Kidney (tissue), 14 donors: Measurements from ENCODE around the gene YARS2. TPM values are rescaled to one million over a fixed set of nuclear protein-coding genes. Genes with fewer than 3 reads are reported as not detected.

Experiments
- DNase-seq, 5 donors: peaks; one replicate each; pipeline ENCODE4 v3.0.0-alpha.2; 2013 to 2020
- FAIRE-seq: peaks from 2 replicates; lab custom pipeline; 2012; peaks lifted over from hg19 to GRCh38; lab: Jason Lieb, UNC
- H3K27ac ChIP-seq, 2 donors: one replicate each; pipeline ENCODE4 v1.7.0; 2013; ENCODE audit warnings: low read depth in 2 of 2, low read length in 2 of 2, inconsistent platforms in 1 of 2
- H3K27me3 ChIP-seq: one replicate; pipeline ENCODE4 v1.7.1; 2013; ENCODE audit warnings: low read length, inconsistent platforms; ENCODE audit not compliant: control insufficient read depth, insufficient read depth
- H3K36me3 ChIP-seq, 3 donors: one replicate each; pipeline versions ENCODE4 v1.7.0 to v1.7.1; 2013; ENCODE audit warnings: low read length in 3 of 3, control low read depth in 1 of 3, inconsistent platforms in 1 of 3; ENCODE audit not compliant: insufficient read depth in 3 of 3, control insufficient read depth in 2 of 3
- H3K4me1 ChIP-seq, 3 donors: one replicate each; pipeline versions ENCODE4 v1.7.0 to v1.7.1; 2013; ENCODE audit warnings: low read length in 3 of 3, inconsistent platforms in 1 of 3, low read depth in 1 of 3; ENCODE audit not compliant: control insufficient read depth in 2 of 3, insufficient read depth in 2 of 3
- H3K4me3 ChIP-seq, 3 donors: one replicate each; pipeline versions ENCODE4 v1.7.0 to v1.8.1; 2013; ENCODE audit warnings: low read length in 3 of 3, control low read depth in 1 of 3, inconsistent platforms in 1 of 3
- H3K9ac ChIP-seq, 3 donors: one replicate each; pipeline versions ENCODE4 v1.7.0 to v1.7.1; 2013; ENCODE audit warnings: low read length in 3 of 3, control low read depth in 1 of 3, inconsistent platforms in 1 of 3
- H3K9me3 ChIP-seq, 3 donors: one replicate each; pipeline versions ENCODE4 v1.7.0 to v1.7.1; 2013; ENCODE audit warnings: low read length in 3 of 3, control low read depth in 1 of 3, inconsistent platforms in 1 of 3; ENCODE audit not compliant: control insufficient read depth in 2 of 3, insufficient read depth in 1 of 3
- intact Hi-C: fragments of 100-400 bp; cut with DNase I; formaldehyde crosslinking; loops from one replicate; pipeline ENCODE4 v1.11.1; 2022
- polyA plus RNA-seq: library from polyadenylated mRNA; stranded (reverse); fragments of 350-450 nt; fragmentation: Illumina TruSeq; extraction: RNeasy Lipid Tissue Mini Kit (QIAGEN cat#74804); gene quantifications from one replicate; pipeline ENCODE4 v1.2.3, GENCODE V29; 2014; ENCODE audit warnings: low read depth, low replicate concordance; ENCODE audit not compliant: insufficient read depth
- total RNA-seq: library from RNA; stranded (reverse); fragmentation: NEBNext Ultra II Directional; extraction: Animal tissue kit (Norgen Biotek cat#: 25700); gene quantifications from one replicate; pipeline ENCODE4 v1.2.1, GENCODE V29; 2021
- TF ChIP-seq, protein P1 (sequence below): IDR thresholded peaks from 3 replicates; pipeline ENCODE4 v1.5.1; 2012; ENCODE audit warnings: mild to moderate bottlenecking, moderate library complexity, borderline replicate concordance; ENCODE audit not compliant: insufficient read depth; ENCODE audit errors: extremely low read depth
- donor health status: control.
- donor health status: control.
- donor health status: control.
- donor health status: control.
- donor health status: control.
- donor health status: DM: yes; HTN: yes; CAD: no.
- donor health status: Normal renal cell carcinoma (clear cell type).

The YARS2 gene
- total and polyA plus RNA-seq, 2 donors from 2014 or later, result 15.4 to 24.6 TPM

DNA sequence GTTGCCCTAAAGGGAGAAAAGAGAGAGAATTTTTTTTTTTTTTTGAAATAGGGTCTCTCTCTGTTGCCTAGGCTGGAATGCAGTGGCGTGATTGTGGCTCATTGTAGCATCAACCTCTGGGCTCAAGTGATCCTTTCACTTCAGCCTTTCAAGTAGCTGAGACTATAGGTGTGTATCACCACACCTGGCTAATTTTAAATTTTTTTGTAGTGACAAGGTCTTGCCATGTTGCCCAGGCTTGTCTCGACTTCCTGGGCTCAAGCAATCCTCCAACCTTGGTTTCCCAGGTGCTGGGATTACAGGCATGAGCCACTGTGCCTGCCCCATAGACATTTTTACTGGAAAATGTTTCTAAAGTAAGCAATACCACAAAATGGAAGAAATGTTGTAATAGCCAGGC is 36.8 kb downstream of the YARS2 start:
- intact Hi-C loops, result no loop called here
- no peak overlapping the region for H3K27ac ChIP-seq
- no peaks in the 10 kb centered on the region for H3K4me1 ChIP-seq
- H3K4me3 ChIP-seq, result no peak overlapping the region
- TF ChIP-seq, protein P1, sequence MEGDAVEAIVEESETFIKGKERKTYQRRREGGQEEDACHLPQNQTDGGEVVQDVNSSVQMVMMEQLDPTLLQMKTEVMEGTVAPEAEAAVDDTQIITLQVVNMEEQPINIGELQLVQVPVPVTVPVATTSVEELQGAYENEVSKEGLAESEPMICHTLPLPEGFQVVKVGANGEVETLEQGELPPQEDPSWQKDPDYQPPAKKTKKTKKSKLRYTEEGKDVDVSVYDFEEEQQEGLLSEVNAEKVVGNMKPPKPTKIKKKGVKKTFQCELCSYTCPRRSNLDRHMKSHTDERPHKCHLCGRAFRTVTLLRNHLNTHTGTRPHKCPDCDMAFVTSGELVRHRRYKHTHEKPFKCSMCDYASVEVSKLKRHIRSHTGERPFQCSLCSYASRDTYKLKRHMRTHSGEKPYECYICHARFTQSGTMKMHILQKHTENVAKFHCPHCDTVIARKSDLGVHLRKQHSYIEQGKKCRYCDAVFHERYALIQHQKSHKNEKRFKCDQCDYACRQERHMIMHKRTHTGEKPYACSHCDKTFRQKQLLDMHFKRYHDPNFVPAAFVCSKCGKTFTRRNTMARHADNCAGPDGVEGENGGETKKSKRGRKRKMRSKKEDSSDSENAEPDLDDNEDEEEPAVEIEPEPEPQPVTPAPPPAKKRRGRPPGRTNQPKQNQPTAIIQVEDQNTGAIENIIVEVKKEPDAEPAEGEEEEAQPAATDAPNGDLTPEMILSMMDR, result no peak
- H3K36me3 ChIP-seq, result peaks cover 0 to 11% (median 3%) of the 10 kb centered on the region in 3 donors
- H3K27me3 ChIP-seq, result no peaks in the 10 kb centered on the region
- DNase-seq (no peak), FAIRE-seq (no peak)
- H3K9ac ChIP-seq, result no peak overlapping the region
- H3K9me3 ChIP-seq, result no peaks in the 10 kb centered on the region

DNA sequence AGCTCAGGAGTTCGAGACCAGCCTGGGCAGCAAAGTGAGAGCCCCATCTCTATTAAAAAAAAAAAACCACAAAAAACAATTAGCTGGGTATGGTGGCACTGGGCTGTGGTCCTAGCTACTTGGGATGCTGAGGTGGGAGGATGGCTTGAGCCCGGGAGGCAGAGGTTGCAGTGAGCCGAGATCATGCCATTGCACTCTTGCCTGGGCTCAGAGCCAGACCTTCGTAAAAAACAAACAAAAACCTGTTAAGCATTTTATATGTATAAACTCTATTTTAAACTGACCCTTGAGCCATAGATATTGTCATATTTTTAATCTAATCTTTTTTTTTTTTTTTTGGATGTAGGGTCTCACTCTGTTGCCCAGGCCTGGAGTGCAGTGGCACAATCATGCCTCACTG is 40.9 kb downstream of the YARS2 start:
- peaks cover 0 to 15% (median 7%) of the 10 kb centered on the region in 3 donors for H3K36me3 ChIP-seq
- H3K27me3 ChIP-seq, result no peaks in the 10 kb centered on the region
- H3K27ac ChIP-seq, result no peak overlapping the region
- TF ChIP-seq, protein P1, result no peak
- H3K9ac ChIP-seq, result no peak overlapping the region
- H3K9me3 ChIP-seq, result no peaks in the 10 kb centered on the region
- H3K4me3 ChIP-seq, result no peak overlapping the region
- intact Hi-C loops, result no loop called here
- FAIRE-seq, result no peak
- H3K4me1 ChIP-seq, result no peaks in the 10 kb centered on the region
- no peak for DNase-seq

DNA sequence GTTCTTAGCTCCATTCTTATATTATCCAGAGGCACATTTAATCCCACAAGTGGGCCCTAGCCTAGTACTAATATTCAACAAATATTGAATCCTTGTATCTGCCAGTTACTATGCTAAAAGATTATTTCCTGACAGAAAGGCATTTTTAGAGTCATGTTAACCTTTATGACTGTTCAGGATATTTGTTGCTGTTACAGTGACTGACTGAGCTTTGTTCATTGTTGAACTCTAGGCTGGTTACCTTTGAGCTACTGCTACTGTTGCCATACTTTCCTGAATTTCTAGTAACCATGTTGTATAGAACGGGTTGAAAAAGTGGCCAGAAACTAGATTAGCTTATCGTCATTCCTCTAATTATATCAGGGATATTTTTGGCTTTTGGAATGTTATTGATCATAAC is 46.8 kb downstream of the YARS2 start:
- no peak for FAIRE-seq
- Histone ChIP-seq H3K4me3 (no peak overlapping the region), H3K9me3 (no peaks in the 10 kb centered on the region), H3K36me3 (peaks cover 3 to 10% (median 4%) of the 10 kb centered on the region in 3 donors), H3K9ac (no peak overlapping the region), H3K27ac (no peak overlapping the region), H3K4me1 (no peaks in the 10 kb centered on the region), H3K27me3 (no peaks in the 10 kb centered on the region)
- intact Hi-C loops, result no loop called here
- TF ChIP-seq, protein P1, result no peak
- DNase-seq, result no peak
